Effector CD8-positive, alpha-beta T cell (primary cell): ENCODE measurements around the gene MMP15.
"Not testable (repeated sequence)": the region's sequence is repeated elsewhere in the genome, so short reads cannot be mapped to it uniquely, and the experiment has no call there.

ENCODE experiments used
- DNase-seq: peaks from one replicate; lab custom pipeline; 2025; lab: John Stamatoyannopoulos, UW

Gene MMP15

GRCh38 chr16:58049232-58050185 lies 24.0 kb downstream of the MMP15 start:
- DNase-seq = no peak

DNA sequence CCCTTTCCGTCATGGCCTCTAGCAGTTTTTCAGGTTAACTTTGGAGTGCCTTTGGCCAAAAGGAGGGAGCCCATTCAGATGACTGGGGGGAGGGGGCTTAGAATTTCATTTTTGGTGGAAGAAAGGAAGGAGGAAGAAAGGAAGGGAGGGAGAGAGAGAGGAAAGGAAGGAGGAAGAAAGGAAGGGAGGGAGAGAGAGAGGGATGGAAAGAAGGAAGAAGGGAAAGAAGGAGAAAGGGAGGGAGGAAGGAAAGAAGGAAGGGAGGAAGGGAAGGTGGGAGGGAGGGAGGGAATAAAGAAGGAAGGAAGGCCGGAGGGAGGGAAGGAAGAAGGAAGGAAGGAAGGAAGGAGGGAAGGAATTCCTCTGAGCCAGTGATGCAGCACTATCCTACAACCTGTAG lies 25.7 kb downstream of the MMP15 start:
- DNase-seq = no peak

- DNase-seq = no peak
Observed at GRCh38 chr16:58051821-58052603, 26.5 kb downstream of the MMP15 start.

- no peak for DNase-seq
Observed at GRCh38 chr16:58053682-58054005, 28.1 kb downstream of the MMP15 start.

- DNase-seq = no peak
Observed at GRCh38 chr16:58054289-58054688, 28.7 kb downstream of the MMP15 start.

- no peak for DNase-seq
Observed at GRCh38 chr16:58056580-58056979, 31.0 kb downstream of the MMP15 start.

- DNase-seq = no peak
Observed at GRCh38 chr16:58057121-58057520, 31.6 kb downstream of the MMP15 start.

- DNase-seq = no peak
Observed at GRCh38 chr16:58057784-58058183, 32.2 kb downstream of the MMP15 start.

DNA sequence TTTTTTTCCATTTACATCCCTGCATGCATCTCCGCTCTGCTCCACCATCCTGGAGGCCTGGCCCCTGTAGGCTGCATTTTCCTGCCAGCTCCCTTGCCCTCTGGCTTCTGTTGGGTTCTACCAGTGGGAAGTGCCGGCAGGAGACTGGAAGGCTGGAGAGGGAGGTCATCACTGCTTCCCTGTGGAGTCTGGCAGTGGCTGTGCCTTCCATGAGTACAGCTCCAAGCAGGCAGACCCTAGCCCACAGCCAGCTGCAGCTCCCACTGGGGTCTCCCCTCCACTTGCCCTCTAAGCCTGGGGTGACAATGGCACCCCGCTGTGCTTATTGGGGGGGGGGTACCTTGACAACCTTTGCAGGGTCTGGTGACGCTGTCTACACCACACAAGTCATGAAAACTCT lies 37.3 kb downstream of the MMP15 start:
- no peak for DNase-seq

GRCh38 chr16:58063377-58064076 lies 38.0 kb downstream of the MMP15 start:
- DNase-seq = no peak

GRCh38 chr16:58070585-58070984 lies 45.0 kb downstream of the MMP15 start:
- DNase-seq = no peak

GRCh38 chr16:58072134-58072533 lies 46.6 kb downstream of the MMP15 start:
- DNase-seq = not testable (repeated sequence)

DNA sequence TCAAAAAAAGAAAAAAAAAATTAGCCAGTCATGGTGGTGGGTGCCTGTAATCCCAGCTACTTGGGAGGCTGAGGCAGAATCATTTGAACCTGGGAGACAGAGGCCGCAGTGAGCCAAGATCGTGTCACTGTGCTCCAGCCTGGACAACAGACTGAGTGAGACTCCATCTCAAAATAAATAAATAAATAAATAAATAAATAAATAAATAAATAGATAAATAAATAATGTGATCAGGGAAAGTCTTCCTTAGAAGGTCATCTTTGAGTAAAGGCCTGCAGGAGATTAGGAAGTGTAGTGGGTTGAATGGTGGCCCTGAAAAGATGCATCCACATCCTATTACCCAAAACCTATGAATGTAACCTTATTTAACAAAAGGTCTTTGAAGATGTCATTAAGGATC lies 47.5 kb downstream of the MMP15 start:
- not testable (repeated sequence) for DNase-seq

- no peak for DNase-seq
Observed at GRCh38 chr16:58074657-58075056, 49.1 kb downstream of the MMP15 start.

DNA sequence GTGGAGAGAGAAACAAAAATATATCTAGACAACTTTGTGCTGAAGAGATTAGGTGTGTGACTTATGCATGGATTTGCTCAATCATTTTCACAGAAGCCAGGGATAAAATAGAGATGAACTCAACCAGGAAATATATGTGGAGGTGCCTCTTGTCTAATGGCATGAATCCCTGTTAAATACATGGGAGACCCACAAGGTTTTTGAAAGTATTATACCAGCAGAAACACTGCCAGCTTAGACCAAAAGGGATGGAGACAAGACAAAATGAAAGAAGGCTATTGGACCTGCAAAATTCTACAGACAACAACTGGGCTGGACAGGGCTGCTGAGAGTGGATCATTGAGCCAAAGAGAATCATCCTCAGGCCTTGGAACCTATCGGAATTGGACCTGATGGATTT lies 51.0 kb downstream of the MMP15 start:
- no peak for DNase-seq

DNA sequence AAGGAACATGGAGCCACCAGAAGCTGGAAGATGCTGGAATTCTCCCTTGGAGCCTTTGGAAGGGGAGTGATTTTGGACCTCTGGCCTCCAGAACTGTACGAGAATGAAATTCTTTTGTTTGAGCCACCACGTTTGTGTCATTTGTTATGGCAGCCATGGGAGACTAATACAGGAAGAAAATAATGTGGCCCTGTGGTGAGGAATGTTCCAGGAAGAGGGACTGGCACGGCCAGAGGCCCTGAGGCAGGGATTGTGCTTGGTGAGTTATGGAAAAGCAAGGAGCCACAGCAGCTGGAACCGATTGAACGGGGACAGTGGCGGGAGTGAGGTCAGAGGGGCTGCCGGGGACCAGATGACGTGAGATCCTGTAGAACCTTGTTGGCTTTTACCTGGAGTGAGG lies 52.2 kb downstream of the MMP15 start:
- no peak for DNase-seq

DNA sequence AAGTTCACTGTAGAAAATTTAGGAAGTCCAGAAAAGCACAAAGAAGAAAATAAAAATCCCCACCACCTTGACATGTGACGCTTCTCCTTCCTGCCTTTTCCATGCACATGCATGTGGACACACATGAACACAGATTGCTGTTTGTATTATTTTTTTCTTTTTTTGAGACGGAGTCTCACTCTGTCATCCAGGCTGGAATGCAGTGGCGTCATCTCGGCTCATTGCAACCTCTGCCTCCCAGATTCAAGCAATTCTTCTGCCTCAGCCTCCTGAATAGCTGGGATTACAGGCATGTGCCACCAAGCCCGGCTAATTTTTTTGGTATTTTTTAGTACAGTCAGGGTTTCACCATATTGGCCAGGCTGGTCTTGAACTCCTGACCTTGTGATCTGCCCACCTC lies 55.1 kb downstream of the MMP15 start:
- not testable (repeated sequence) for DNase-seq

- DNase-seq = no peak
Observed at GRCh38 chr16:58082381-58082780, 56.8 kb downstream of the MMP15 start.

DNA sequence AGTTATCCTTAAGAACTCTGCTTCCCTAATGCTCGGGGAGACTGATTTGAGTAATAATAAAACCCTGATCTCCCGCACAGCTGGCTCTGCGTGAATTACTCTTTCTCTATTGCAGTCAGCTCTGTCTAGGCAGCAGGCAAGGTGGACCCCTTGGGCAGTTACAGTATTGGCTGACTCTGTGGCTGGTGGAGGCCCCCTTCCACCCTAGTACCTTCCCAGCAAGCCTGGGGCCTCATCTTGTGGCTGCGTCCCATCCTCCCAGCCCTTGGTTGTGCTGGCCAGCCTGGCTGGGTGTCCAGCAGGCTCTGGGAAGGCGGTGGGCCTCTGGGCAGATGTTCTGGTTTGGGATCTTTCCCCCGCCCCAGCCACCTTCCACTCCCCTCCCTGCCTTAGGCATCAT lies 59.1 kb downstream of the MMP15 start:
- no peak for DNase-seq

- DNase-seq = no peak
Observed at GRCh38 chr16:58085171-58085570, 59.6 kb downstream of the MMP15 start.

DNA sequence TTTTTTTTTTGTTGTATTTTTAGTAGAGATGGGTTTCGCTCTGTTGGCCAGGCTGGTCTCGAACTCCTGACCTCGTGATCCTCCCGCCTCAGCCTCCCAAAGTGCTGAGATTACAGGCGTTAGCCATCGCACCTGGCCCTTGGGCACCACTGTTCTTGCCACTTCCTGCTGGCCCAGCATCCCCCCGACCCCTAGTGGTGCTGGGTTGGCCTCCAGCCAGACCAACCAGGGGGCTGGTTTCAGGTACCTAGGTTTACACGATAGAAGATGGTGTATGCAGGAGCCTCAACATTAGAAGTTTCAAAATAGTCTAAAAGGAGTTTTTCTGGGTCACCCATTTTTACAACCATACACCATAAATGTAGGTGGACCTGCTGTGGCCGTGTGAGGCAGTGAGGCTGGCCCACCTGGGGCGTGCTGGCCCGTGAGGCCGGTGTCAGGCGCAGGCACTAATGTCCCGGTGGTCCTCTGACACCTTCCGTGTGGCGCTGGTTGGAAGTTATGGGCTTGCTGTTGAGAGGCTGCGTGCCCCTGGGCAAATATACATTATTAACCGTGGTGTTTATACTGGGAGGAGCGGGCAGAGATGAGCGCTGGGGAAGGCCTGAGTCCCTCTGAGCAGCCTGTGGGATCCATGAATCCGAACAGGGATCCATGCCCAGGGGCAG lies 60.2 kb downstream of the MMP15 start:
- no peak for DNase-seq
